NAMALWA (cell line): ENCODE results near the gene TET2.
"Not testable (repeated sequence)": the region's sequence is repeated elsewhere in the genome, so short reads cannot be mapped to it uniquely, and the experiment has no call there.

ENCODE experiments used
- DNase-seq: peaks from one replicate; pipeline ENCODE4 v3.0.0-alpha.2; 2015; ENCODE audit warnings: low spot score

The TET2 gene

DNA sequence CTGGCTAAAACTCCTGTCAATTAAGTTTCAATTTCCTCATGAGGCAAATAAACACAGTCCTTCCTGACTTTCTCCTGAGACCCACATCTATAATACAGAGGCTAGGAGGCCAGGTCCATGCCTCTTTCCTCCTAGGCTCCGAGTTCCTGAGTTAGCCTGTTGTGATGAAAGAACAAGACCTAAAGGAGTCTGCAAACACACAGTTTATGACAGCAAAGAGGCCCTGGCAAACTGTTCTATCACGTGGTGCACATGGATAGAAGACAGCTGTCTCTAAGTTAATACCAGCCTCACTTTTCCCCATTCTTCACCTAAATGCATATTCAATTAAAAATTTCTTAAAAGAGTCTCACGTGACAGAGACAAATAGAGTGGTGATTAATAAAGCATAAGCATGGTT lies 145.2 kb downstream of the TET2 start:
- no peak for DNase-seq

DNA sequence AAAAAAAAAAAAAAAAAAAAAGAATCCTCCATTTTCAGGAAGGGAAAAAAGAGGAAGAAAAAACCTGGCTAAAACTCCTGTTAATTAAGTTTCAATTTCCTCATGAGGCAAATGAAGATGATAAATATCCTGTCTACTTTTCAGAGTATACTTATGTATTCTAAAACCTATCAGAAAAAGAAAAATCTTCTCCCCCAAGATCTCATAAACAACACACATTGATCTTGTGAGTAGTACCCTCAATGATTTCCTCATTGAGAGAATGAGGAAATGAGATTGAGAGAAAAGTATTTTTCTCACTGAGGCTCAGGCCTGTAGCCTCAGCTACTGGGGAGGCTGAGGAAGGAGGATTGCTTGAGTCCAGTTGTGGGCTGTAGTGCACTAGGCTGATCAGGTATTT lies 146.7 kb downstream of the TET2 start:
- DNase-seq = no peak

GRCh38 chr4:105296672-105297071 lies 150.0 kb downstream of the TET2 start:
- DNase-seq = no peak

- DNase-seq = not testable (repeated sequence)
Measured at GRCh38 chr4:105299027-105299426, 152.4 kb downstream of the TET2 start.

GRCh38 chr4:105304085-105304484 lies 157.4 kb downstream of the TET2 start:
- no peak for DNase-seq

DNA sequence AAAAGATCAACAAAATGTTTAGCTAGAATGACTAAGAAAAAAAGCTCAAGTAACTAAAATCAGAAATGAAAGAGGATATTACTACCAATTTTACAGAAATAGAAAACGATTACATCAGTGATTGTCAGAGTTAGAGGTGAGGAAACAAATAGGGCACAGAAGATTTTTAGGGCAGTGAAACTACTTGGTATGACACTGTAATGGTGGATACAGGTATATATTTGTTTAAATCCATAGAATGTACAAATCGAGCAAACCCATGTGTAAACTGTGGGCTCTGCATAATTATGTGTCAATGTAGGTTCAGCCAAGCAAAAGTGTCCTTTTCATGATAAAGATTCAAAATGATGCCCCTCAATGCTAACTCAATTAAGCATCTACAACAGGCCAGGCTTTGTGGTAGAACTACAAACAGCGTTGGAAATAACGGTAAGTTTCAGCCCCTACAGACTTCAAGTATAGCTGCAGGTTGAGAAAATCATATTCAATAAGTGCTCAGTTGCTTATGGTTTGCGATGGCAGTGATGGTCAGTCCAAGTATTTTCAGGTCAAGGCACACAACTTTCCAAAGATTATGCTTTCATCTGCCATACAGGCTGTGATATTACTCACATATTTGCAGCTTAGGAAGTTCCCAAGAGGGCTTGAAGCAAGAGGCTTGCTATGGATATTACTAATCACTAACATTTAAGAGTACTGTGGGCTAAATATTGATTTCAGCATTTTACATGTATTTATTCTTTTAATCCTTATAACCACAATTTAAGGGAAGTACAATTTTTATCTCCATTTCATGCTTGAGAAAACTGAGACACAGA lies 158.6 kb downstream of the TET2 start:
- DNase-seq = no peak

DNA sequence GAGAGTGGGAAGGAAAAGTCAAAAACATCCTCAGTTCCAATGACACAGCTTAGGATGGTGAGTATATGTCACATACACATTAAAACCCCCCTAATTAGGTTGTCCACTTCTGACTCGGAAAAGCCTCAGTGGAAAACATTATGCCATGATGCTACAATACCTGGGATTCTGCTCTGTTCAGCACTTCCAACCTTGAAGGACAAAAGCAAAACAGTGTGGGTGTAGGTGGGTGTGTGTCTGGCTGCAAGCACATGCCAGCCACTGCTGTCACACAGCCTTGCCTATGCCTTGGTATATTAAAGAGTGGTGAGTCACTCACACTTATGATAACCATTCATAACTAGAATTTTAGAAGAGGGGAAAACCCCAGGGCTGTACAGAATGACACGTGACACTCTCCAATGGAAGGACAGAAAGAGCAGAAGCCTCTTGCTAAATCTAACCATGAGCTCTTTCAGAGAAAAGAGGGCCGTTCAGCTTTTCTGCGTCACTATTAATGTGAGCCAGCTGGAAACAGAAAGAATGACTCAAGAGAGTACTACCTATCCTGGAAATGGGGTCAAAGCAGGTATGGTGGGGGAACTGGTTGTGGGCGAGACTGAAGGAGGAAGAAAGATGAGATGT lies 159.6 kb downstream of the TET2 start:
- DNase-seq = peak; percentile 33

DNA sequence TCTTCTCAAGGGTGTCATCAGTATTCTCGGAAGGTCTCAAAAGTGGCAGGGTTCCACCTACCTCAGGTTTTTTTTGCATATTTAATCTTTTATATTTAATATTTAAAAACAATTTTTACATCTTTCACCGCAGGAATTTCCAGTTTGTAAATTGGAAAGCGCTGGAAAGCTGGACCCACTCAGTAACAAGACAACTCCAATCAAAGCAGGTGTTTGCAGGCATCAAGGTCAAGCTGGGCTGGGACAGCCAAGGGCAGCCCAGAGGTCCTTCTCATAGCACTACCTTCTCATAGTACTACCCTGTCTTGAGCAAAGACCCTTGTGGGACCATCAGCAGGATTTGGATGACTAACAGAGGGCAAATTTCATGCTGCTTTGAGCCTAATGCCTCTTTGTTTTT lies 160.1 kb downstream of the TET2 start:
- DNase-seq = no peak

DNA sequence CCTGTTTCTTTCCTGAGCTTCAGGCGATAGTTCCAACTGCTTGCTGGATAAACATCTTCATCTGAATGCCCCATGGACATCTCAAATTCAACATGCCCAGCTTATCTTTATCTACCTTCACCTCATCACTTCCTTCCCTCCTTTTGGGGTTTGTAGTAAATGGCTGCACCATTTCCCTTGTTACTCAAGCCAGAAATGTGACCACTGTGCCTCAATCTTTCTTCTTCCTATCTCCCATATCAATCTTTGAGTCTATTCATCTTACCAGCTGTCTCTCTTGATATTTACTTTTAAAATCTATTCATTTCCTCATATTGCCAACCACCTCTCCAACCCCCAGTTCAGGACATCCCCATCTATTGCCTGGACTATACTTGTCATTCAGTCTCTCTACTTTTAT lies 171.8 kb downstream of the TET2 start:
- DNase-seq = no peak

DNA sequence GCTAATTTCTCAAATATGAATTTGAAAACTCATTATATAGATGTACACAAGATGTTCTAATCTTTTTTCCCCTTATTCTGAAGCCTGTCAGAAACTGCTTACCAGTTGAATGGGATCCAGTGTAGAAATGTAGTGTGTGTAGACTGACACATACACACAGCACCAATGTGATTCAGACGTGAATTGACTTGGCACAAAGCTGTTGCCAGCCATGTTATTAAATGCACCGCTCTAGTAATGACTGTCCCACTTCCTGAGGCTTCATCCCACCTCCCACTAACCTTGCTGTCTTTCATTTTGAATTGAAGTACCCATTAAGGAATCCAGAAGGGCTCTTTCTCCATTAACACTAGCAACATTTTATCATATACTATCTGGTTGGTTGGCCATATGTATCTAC lies 180.5 kb downstream of the TET2 start:
- no peak for DNase-seq

- no peak for DNase-seq
Measured at GRCh38 chr4:105327956-105328355, 181.3 kb downstream of the TET2 start.

DNA sequence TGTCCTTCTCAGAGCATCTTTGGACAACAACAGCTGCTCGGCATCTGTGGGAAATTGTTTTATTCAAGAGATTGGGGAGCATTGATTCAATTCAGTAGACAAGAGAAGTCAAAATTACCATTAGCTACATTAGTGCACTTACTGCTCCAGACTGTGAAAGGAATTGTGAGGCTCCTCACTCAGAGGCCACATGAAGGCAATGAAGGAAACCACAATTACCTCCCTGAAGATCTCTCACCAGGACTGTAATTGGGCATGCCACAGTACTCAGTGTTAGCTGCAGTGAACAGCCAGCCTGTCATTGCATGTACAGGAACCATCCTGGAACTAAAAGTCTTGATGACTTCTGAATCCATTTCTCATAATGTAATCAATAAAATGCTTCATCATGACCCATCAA lies 182.4 kb downstream of the TET2 start:
- DNase-seq = no peak
